T1000 (cell line): ENCODE measurements around the gene HOXB7.

ENCODE experiments used
- DNase-seq: peaks from one replicate; lab custom pipeline; 2025; ENCODE audit warnings: mixed read lengths; lab: John Stamatoyannopoulos, UW

Gene HOXB7

GRCh38 chr17:48565925-48566710 is 44.7 kb downstream of the HOXB7 start:
- no peak for DNase-seq

- no peak for DNase-seq
Measured at GRCh38 chr17:48565022-48565554, 45.7 kb downstream of the HOXB7 start.

GRCh38 chr17:48564188-48565021 is 46.4 kb downstream of the HOXB7 start:
- DNase-seq: no peak

GRCh38 chr17:48563867-48564187 is 47.0 kb downstream of the HOXB7 start:
- DNase-seq: no peak

GRCh38 chr17:48563385-48563838 is 47.4 kb downstream of the HOXB7 start:
- no peak for DNase-seq

GRCh38 chr17:48562934-48563333 is 47.9 kb downstream of the HOXB7 start:
- no peak for DNase-seq

GRCh38 chr17:48561884-48562810 is 48.7 kb downstream of the HOXB7 start:
- no peak for DNase-seq

- no peak for DNase-seq
Measured at GRCh38 chr17:48559840-48560817, 50.7 kb downstream of the HOXB7 start.

GRCh38 chr17:48559122-48559839 is 51.5 kb downstream of the HOXB7 start:
- DNase-seq: no peak

- no peak for DNase-seq
Measured at GRCh38 chr17:48558831-48559121, 52.0 kb downstream of the HOXB7 start.

GRCh38 chr17:48558057-48558830 is 52.6 kb downstream of the HOXB7 start:
- no peak for DNase-seq
